BLaER1 (cell line): ENCODE results near the gene RAD9B.
"Not testable (repeated sequence)": the region's sequence is repeated elsewhere in the genome, so short reads cannot be mapped to it uniquely, and the experiment has no call there.

Source experiments
- H3K27ac ChIP-seq: shearing (Covaris generic); formaldehyde crosslinking; 2 replicates; pipeline ENCODE4 v1.8.1; 2022
- H3K27me3 ChIP-seq: shearing (Covaris generic); formaldehyde crosslinking; 2 replicates; pipeline ENCODE4 v1.8.1; 2022
- H3K36me3 ChIP-seq: shearing (Covaris generic); formaldehyde crosslinking; 2 replicates; pipeline ENCODE4 v1.8.1; 2022
- H3K4me1 ChIP-seq: shearing (Covaris generic); formaldehyde crosslinking; 2 replicates; pipeline ENCODE4 v1.8.1; 2022
- H3K4me2 ChIP-seq: shearing (Covaris generic); formaldehyde crosslinking; 2 replicates; pipeline ENCODE4 v1.8.1; 2022
- H3K4me3 ChIP-seq: shearing (Covaris generic); formaldehyde crosslinking; 2 replicates; pipeline ENCODE4 v1.8.1; 2022
- H3K9ac ChIP-seq: shearing (Covaris generic); formaldehyde crosslinking; 2 replicates; pipeline ENCODE4 v1.8.1; 2022
- H3K9me3 ChIP-seq: shearing (Covaris generic); formaldehyde crosslinking; 2 replicates; pipeline ENCODE4 v1.8.1; 2022
- H4K20me1 ChIP-seq: shearing (Covaris generic); formaldehyde crosslinking; 2 replicates; pipeline ENCODE4 v1.8.1; 2022
- Cebpa-rat ChIP-seq: shearing (Covaris generic); IDR thresholded peaks from 2 replicates; pipeline ENCODE4 v1.8.1; 2022

Gene RAD9B

GRCh38 chr12:110501752-110502738 is at the start of gene RAD9B, which contains the start of gene VPS29:
TSS of gene RAD9B (plus strand) at chr12:110502331. CDS start at chr12:110502338, 7 bp downstream.
TSS of gene VPS29 (minus strand) at chr12:110502111. CDS start at chr12:110502051, 60 bp downstream.
- Histone ChIP-seq H3K36me3 (peaks cover 16% of the 10 kb centered on the region), H3K4me2 (peak within 1 kb of the TSS; percentile 96), H4K20me1 (peaks cover 19% of the 10 kb centered on the region; the same call in 1 of the 2 replicates), H3K9me3 (no peaks in the 10 kb centered on the region), H3K27me3 (no peaks in the 10 kb centered on the region), H3K9ac (peak within 1 kb of the TSS; percentile 93), H3K27ac (peak within 1 kb of the TSS; percentile 92), H3K4me3 (peak within 1 kb of the TSS; percentile 92), H3K4me1 (peaks cover 29% of the 10 kb centered on the region)
- TF ChIP-seq Cebpa-rat: no peak

- Histone ChIP-seq H3K4me3 (no peak overlapping the region), H3K9me3 (no peaks in the 10 kb centered on the region), H3K27me3 (no peaks in the 10 kb centered on the region), H3K36me3 (peaks cover 64% of the 10 kb centered on the region), H3K27ac (no peak overlapping the region), H3K4me1 (peaks cover 47% of the 10 kb centered on the region), H3K4me2 (no peak overlapping the region), H3K9ac (no peak overlapping the region; the same call in 1 of the 2 replicates), H4K20me1 (peaks cover 9% of the 10 kb centered on the region)
- TF ChIP-seq Cebpa-rat: no peak
Observed at GRCh38 chr12:110453569-110454296, 48.4 kb upstream of the RAD9B start.

GRCh38 chr12:110458756-110459155 is 43.4 kb upstream of the RAD9B start:
- H3K9me3 ChIP-seq: no peaks in the 10 kb centered on the region
- no peak overlapping the region for H3K9ac ChIP-seq
- H3K4me2 ChIP-seq: no peak overlapping the region
- H3K36me3 ChIP-seq: peaks cover 92% of the 10 kb centered on the region
- TF ChIP-seq Cebpa-rat: no peak
- no peak overlapping the region for H3K27ac ChIP-seq
- no peaks in the 10 kb centered on the region for H4K20me1 ChIP-seq
- no peak overlapping the region for H3K4me3 ChIP-seq
- peaks cover 33% of the 10 kb centered on the region for H3K4me1 ChIP-seq
- no peaks in the 10 kb centered on the region for H3K27me3 ChIP-seq

- H3K27ac ChIP-seq, H4K20me1 ChIP-seq, H3K9me3 ChIP-seq, H3K4me3 ChIP-seq, H3K4me2 ChIP-seq, H3K27me3 ChIP-seq, H3K9ac ChIP-seq: not testable (repeated sequence)
- Histone ChIP-seq H3K36me3 (peaks cover 90% of the 10 kb centered on the region), H3K4me1 (peaks cover 22% of the 10 kb centered on the region)
Observed at GRCh38 chr12:110461189-110461588, 40.9 kb upstream of the RAD9B start.

GRCh38 chr12:110465024-110465423 is 37.1 kb upstream of the RAD9B start:
- Histone ChIP-seq H3K4me1 (peaks cover 23% of the 10 kb centered on the region), H3K9ac (no peak overlapping the region; the same call in 1 of the 2 replicates), H3K36me3 (peaks cover 57% of the 10 kb centered on the region)

GRCh38 chr12:110465765-110466164 is 36.4 kb upstream of the RAD9B start:
- H3K9ac ChIP-seq, H3K27ac ChIP-seq: not testable (repeated sequence)
- peaks cover 54% of the 10 kb centered on the region for H3K36me3 ChIP-seq

More at GRCh38 chr12:110465024-110465423, 37.1 kb upstream of the RAD9B start:
- H3K27me3 ChIP-seq: no peaks in the 10 kb centered on the region
- no peak overlapping the region for H3K4me2 ChIP-seq
- TF ChIP-seq Cebpa-rat: no peak
- no peaks in the 10 kb centered on the region for H3K9me3 ChIP-seq
- no peak overlapping the region for H3K4me3 ChIP-seq
- no peak overlapping the region for H3K27ac ChIP-seq
- H4K20me1 ChIP-seq: peaks cover 18% of the 10 kb centered on the region; the same call in 1 of the 2 replicates

GRCh38 chr12:110466791-110467190 is 35.3 kb upstream of the RAD9B start:
- no peaks in the 10 kb centered on the region for H3K9me3 ChIP-seq
- H4K20me1 ChIP-seq: peaks cover 18% of the 10 kb centered on the region; the same call in 1 of the 2 replicates
- H3K27ac ChIP-seq: no peak overlapping the region
- peaks cover 33% of the 10 kb centered on the region for H3K4me1 ChIP-seq
- H3K27me3 ChIP-seq: no peaks in the 10 kb centered on the region
- no peak for TF ChIP-seq Cebpa-rat
- peaks cover 47% of the 10 kb centered on the region for H3K36me3 ChIP-seq
- H3K9ac ChIP-seq: peak overlapping the region; percentile 96
- peak overlapping the region; percentile 80 for H3K4me3 ChIP-seq
- H3K4me2 ChIP-seq: peak overlapping the region; percentile 92

More at GRCh38 chr12:110465765-110466164, 36.4 kb upstream of the RAD9B start:
- H3K27me3 ChIP-seq, H3K4me2 ChIP-seq, H3K9me3 ChIP-seq, H3K4me3 ChIP-seq: not testable (repeated sequence)
- Histone ChIP-seq H3K4me1 (peaks cover 30% of the 10 kb centered on the region), H4K20me1 (peaks cover 18% of the 10 kb centered on the region; the same call in 1 of the 2 replicates)

- TF ChIP-seq Cebpa-rat: no peak
- no peaks in the 10 kb centered on the region for H3K9me3 ChIP-seq
- H3K27me3 ChIP-seq: no peaks in the 10 kb centered on the region
- H3K4me3 ChIP-seq: peak overlapping the region; percentile 80
- H3K36me3 ChIP-seq: peaks cover 45% of the 10 kb centered on the region
- H3K4me1 ChIP-seq: peaks cover 43% of the 10 kb centered on the region
- peak overlapping the region; percentile 96 for H3K9ac ChIP-seq
- peak overlapping the region; percentile 99 for H3K27ac ChIP-seq
- H3K4me2 ChIP-seq: peak overlapping the region; percentile 92
- H4K20me1 ChIP-seq: peaks cover 21% of the 10 kb centered on the region; the same call in 1 of the 2 replicates
Observed at GRCh38 chr12:110467847-110468213, 34.3 kb upstream of the RAD9B start.

- peak within 1 kb of the TSS; percentile 99 for H3K27ac ChIP-seq
- peak within 1 kb of the TSS; percentile 92 for H3K4me2 ChIP-seq
- peaks cover 49% of the 10 kb centered on the region for H3K4me1 ChIP-seq
- H3K4me3 ChIP-seq: peak within 1 kb of the TSS; percentile 80
- H3K9ac ChIP-seq: peak within 1 kb of the TSS; percentile 96
- no peaks in the 10 kb centered on the region for H3K27me3 ChIP-seq
- TF ChIP-seq Cebpa-rat: no peak
- peaks cover 45% of the 10 kb centered on the region for H3K36me3 ChIP-seq
- peaks cover 21% of the 10 kb centered on the region; the same call in 1 of the 2 replicates for H4K20me1 ChIP-seq
- H3K9me3 ChIP-seq: no peaks in the 10 kb centered on the region
Observed at GRCh38 chr12:110468214-110469048, 33.7 kb upstream of the RAD9B start, which contains the start of the genes FAM216A and GPN3. TSS of gene FAM216A (plus strand) at chr12:110468845. CDS start at chr12:110468876, 31 bp downstream. TSS of gene GPN3 (minus strand) at chr12:110468257. CDS start at chr12:110468203, 54 bp downstream.
